Adrenal gland (tissue), 12 donors: ENCODE measurements around the gene MAPK1IP1L. TPM values are rescaled to one million over a fixed set of nuclear protein-coding genes. Genes with fewer than 3 reads are reported as not detected.

Experiments used
- DNase-seq, 7 donors: peaks; one replicate each; pipeline ENCODE4 v3.0.0-alpha.2; 2019 to 2020
- H3K27ac ChIP-seq, 5 donors: fragments of 200-600 bp; sonication (generic) in 4 of 5; 1 replicate in 3 of 5; 2 replicates in 2 of 5; pipeline versions ENCODE4 v1.5.1 to v1.8.0; 2016 to 2020; ENCODE audit warnings: mild to moderate bottlenecking in 1 of 5
- H3K27me3 ChIP-seq: fragments of 200-600 bp; 2 replicates; pipeline ENCODE4 v1.8.0; 2021
- H3K36me3 ChIP-seq, 2 donors: fragments of 200-600 bp; replicated peaks in 1 of 2; 1 replicate in 1 of 2; 2 replicates in 1 of 2; pipeline versions ENCODE4 v1.5.1 to v1.8.0; 2018 to 2022
- H3K4me1 ChIP-seq, 2 donors: fragments of 200-600 bp; replicated peaks in 1 of 2; 1 replicate in 1 of 2; 2 replicates in 1 of 2; pipeline versions ENCODE4 v1.5.1 to v1.8.0; 2018 to 2021
- H3K4me3 ChIP-seq, 4 donors: fragments of 200-600 bp; sonication (generic) in 3 of 4; one replicate each; pipeline ENCODE4 v1.5.1; 2016 to 2018
- H3K9me3 ChIP-seq, 3 donors: fragments of 200-600 bp; sonication (generic) in 1 of 3; replicated peaks in 1 of 3; 1 replicate in 2 of 3; 2 replicates in 1 of 3; pipeline versions ENCODE4 v1.5.1 to v1.8.0; 2016 to 2021
- CTCF ChIP-seq, 6 experiments: fragments of 450-650 bp in 4 of 6; fragments of 200-600 bp in 2 of 6; sonication (generic) in 1 of 6; IDR thresholded peaks; 1 replicate in 5 of 6; 2 replicates in 1 of 6; pipeline versions ENCODE4 v1.5.1 to v1.8.0; 2016 to 2021; ENCODE audit warnings: antibody characterized with exemption in 6 of 6, mild to moderate bottlenecking in 2 of 6, moderate library complexity in 1 of 6
- POLR2A ChIP-seq, 2 donors: fragments of 450-650 bp; IDR thresholded peaks; one replicate each; pipeline ENCODE4 v1.6.1; 2017; ENCODE audit warnings: antibody characterized with exemption in 2 of 2, mild to moderate bottlenecking in 2 of 2, moderate library complexity in 1 of 2
- WGBS, 4 donors: extraction: QIAGEN DNeasy Blood & Tissue Kit in 2 of 4; methylation state at CpG; one replicate each; pipeline versions ENCODE4 v1.1.5 to v1.1.7; 2013 to 2017; 5-methylcytosine and 5-hydroxymethylcytosine counted together
- intact Hi-C, 2 donors: fragments of 100-400 bp; cut with DNase I; formaldehyde crosslinking; loops; one replicate each; pipeline versions ENCODE4 v1.14.1 to v1.15.0; 2022 to 2023
- polyA plus RNA-seq, 3 donors: library from polyadenylated mRNA; stranded (reverse); fragments of 200-250 nt in 2 of 3; fragments of 350-450 nt in 1 of 3; fragmentation: Illumina TruSeq in 1 of 3; extraction: RNeasy Lipid Tissue Mini Kit (QIAGEN cat#74804) in 1 of 3; gene quantifications; one replicate each; pipeline ENCODE4 v1.2.3, GENCODE V29; 2013 to 2014
- total RNA-seq, 9 donors: library from RNA; depleted of rRNA in 4 of 9; stranded (reverse); fragments of >200 nt in 4 of 9; fragments of 120-200 nt in 1 of 9; fragmentation: NEBNext Ultra II Directional in 1 of 9; extraction: Animal tissue kit (Norgen Biotek cat#: 25700) in 1 of 9; gene quantifications; one replicate each; pipeline versions ENCODE4 v1.1.0 to v1.2.4, GENCODE V29; 2013 to 2023
- donor health status: healthy with polysubstance abuse.
- donor health status: Bipolar disorder and iron deficiency.
- donor health status: DM: yes; HTN: yes; CAD: no.
- donor health status: DM: no; HTN: no; CAD: no.
- donor health status: DM: no; HTN: no; CAD: no.
- donor health status: DM: yes; HTN: yes; CAD: no.

Gene MAPK1IP1L
- total and polyA plus RNA-seq, 12 donors: 23.2 to 132 (median 76.5) TPM

DNA sequence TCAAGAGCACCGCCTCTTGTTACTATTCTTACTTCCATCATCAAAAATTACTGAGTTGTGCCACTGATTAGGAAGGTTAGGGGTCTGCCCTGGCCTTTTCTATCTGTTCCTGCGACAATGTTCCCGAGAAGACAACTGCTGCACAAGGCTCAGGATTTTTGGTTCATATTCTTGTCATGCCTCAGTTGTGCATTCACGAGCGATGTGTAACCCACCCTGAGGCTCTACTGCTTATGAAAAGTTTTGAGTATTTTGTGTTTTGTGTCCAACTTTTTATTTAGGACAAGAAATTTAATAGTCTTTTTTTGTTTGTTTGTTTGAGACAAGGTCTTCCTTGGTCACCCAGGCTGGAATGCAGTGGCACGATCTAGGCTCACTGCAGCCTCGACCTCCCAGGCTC lies 54.5 kb downstream of the MAPK1IP1L start:
- intact Hi-C loops: no loop called here
- H3K27me3 ChIP-seq: no peaks in the 10 kb centered on the region
- DNase-seq: no peak
- H3K36me3 ChIP-seq: no peaks in the 10 kb centered on the region
- no peak overlapping the region for H3K4me3 ChIP-seq
- TF ChIP-seq CTCF (IDR thresholded peaks at IDR 0.05): no peak
- no peak for TF ChIP-seq POLR2A (IDR thresholded peaks at IDR 0.05)
- H3K9me3 ChIP-seq: no peaks in the 10 kb centered on the region
- peak overlapping the region in 3 of 5 donors; percentile 96 to 99 (median 99) for H3K27ac ChIP-seq
- 73 to 85% (median 80%) methylated on average over 7 of the region's 7 CpGs for WGBS, 4 donors
- H3K4me1 ChIP-seq: peaks cover 28 to 62% of the 10 kb centered on the region in 2 donors

DNA sequence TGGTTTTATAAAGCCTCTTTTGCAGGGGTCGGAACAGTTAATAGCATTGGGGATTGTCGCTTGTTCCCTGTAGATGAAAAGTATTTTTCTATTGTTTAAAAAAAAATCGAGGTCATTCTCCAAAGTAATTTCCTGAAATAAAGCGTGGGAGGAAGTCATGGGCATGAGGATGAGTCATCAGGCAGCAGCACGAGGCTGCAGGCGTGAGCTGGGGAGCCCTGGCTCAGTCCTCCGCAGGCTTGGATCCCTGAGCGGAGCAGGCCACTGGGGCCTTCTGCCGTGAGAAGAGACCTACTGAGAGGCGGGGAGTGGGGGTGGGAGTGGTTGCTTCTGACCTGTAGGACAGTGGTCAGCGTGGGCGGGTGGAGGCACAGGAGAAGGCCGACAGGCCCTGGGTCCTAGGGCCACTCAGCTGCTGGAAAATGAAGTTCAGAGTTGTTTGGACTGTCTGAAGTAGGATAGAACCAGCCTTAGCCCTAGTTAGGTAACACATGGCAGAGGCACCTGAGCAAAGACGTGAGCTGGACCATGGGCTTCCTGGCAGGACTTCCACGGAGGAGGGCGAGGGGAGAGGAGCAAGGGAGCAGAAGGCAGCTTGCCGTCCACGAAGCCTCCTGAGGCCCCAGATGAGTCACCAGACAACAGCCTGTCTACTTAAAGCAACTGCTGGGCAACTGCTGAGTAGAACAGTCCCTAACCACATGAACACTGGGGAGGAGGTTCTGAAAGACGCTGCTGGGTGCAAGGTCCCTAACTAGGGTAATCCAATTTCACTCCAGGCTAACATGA lies 56.5 kb downstream of the MAPK1IP1L start:
- peaks cover 26 to 48% of the 10 kb centered on the region in 2 donors for H3K4me1 ChIP-seq
- peak; percentile 88 to 97 (median 95) for DNase-seq
- 8 to 14% (median 12%) methylated on average over 19 of the region's 19 CpGs for WGBS, 4 donors
- peak overlapping the region; percentile 89 to 99 (median 96) for H3K27ac ChIP-seq
- no peaks in the 10 kb centered on the region for H3K36me3 ChIP-seq
- intact Hi-C loops: no loop called here
- H3K27me3 ChIP-seq: no peaks in the 10 kb centered on the region
- H3K9me3 ChIP-seq: no peaks in the 10 kb centered on the region
- no peak overlapping the region for H3K4me3 ChIP-seq
- TF ChIP-seq POLR2A (IDR thresholded peaks at IDR 0.05): peak in 1 of 2 donors; percentile 65
- TF ChIP-seq CTCF (IDR thresholded peaks at IDR 0.05): no peak

DNA sequence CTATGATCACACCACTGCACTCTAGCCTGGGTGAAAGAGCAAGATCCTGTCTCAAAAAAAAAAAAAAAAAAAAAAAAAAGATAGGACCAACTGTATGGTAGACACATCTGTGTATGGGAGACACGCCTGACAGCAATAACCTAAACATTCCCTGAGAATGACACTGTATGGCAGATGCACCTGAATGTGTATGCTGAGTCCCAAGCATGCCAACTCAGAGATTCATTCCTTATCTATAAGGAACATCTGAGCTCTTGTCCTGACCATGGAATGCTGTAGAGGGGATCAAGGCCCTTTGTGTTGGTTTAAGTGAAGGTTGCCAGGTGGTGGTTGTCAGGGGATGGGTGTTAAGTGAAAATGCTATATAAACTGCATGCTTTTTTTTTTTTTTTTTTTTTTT lies 58.4 kb downstream of the MAPK1IP1L start:
- WGBS, 4 donors: 100% methylated on average over 1 of the region's 1 CpG
- Histone ChIP-seq H3K27me3 (no peaks in the 10 kb centered on the region), H3K9me3 (no peaks in the 10 kb centered on the region), H3K36me3 (no peaks in the 10 kb centered on the region), H3K4me1 (peaks cover 16 to 33% of the 10 kb centered on the region in 2 donors), H3K27ac (no peak overlapping the region), H3K4me3 (no peak overlapping the region)
- intact Hi-C loops: no loop called here
- no peak for DNase-seq
- TF ChIP-seq CTCF (IDR thresholded peaks at IDR 0.05) (no peak), POLR2A (IDR thresholded peaks at IDR 0.05) (no peak)

- Histone ChIP-seq H3K27ac (no peak overlapping the region), H3K27me3 (no peaks in the 10 kb centered on the region), H3K36me3 (no peaks in the 10 kb centered on the region), H3K4me1 (peaks cover 16 to 33% of the 10 kb centered on the region in 2 donors), H3K9me3 (no peaks in the 10 kb centered on the region), H3K4me3 (no peak overlapping the region)
- WGBS, 4 donors: 96 to 99% (median 98%) methylated on average over 7 to 10 of the region's 10 CpGs
- no peak for DNase-seq
- intact Hi-C loops: no loop called here
- TF ChIP-seq POLR2A (IDR thresholded peaks at IDR 0.05) (no peak), CTCF (IDR thresholded peaks at IDR 0.05) (no peak)
Measured at GRCh38 chr14:55111122-55111708, 59.8 kb downstream of the MAPK1IP1L start.
